GM19023 (cell line): ENCODE results near the gene LENEP.

ENCODE experiments used
- ATAC-seq: cut with Tn5 transposase; IDR thresholded peaks from one replicate; pipeline ENCODE4 v1.9.1; 2021; ENCODE audit warnings: mild to moderate bottlenecking, moderate library complexity; ENCODE audit not compliant: unreplicated experiment

Gene LENEP

DNA sequence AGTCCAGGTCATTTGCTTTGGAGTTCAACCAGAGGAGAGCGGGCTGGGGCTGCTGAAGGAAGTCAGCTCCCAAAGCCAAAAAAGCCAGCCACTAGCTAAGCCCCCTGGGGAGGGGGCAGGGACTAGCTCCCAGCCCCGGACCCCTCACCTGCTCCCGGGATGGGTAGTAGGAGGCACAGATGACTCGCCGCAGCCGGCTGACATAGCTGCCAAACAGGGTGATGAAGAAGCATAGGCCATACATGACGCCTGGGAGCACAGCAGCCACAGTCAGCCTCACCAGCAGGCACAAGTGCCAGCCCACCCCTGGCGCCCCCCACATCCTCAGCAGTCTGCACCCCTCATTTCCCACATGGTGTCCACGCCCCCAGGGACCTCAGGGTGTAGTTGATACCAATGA lies 32.8 kb downstream of the LENEP start:
- no peak for ATAC-seq

- ATAC-seq: no peak
These were observed 33.2 kb downstream of the LENEP start for GRCh38 chr1:155026588-155026987.

DNA sequence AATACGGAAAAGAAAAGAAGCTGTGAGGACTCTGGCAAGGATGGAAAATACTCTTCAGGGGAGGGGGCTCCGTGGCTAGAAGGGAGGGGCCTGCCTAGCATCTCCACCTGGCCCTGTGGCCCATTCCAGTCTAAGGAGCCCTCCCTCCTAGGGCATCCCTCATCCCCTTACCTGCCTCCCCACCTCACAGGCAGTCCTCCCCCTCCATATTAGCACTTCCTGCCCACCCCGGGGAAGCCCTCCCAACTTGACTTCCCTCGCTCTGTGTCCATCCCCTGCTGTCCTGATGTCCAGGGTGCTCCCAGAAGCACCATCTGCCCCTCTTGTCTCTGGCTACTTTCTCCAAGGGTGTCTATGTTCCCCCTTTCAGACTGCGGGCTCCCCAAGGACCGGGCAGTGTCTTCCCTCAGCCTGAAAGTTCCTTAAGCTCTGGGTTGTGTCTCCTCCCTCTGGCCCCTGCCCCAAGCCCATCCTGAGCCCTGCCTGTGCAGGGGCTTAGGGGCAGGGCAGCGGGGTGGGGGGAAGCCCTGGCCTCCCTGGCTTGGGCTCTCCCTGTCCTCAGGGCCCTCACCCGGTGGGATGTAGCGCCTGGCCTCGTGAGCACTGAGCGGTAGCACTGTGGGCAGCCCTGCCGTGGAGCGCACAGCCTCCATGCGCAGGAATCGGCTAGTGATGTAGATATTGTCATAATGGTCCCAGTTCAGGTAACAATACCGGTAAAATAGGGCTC lies 36.3 kb downstream of the LENEP start:
- ATAC-seq: no peak

- ATAC-seq: no peak
These were observed 36.9 kb downstream of the LENEP start for GRCh38 chr1:155030243-155030795.

GRCh38 chr1:155030899-155031298 lies 37.5 kb downstream of the LENEP start:
- no peak for ATAC-seq

GRCh38 chr1:155032886-155033285 lies 39.5 kb downstream of the LENEP start:
- no peak for ATAC-seq

- ATAC-seq: no peak
These were observed 40.1 kb downstream of the LENEP start, which contains the start of the genes DCST1 and DCST2 for GRCh38 chr1:155033524-155033923. DCST1 (plus strand) TSS chr1:155033824; CDS start chr1:155034037, 213 bp downstream. DCST2 (minus strand) TSS chr1:155033781; CDS start chr1:155033701, 80 bp downstream.

- ATAC-seq: no peak
These were observed 41.2 kb downstream of the LENEP start for GRCh38 chr1:155034318-155035208.

GRCh38 chr1:155035936-155036335 lies 42.5 kb downstream of the LENEP start:
- ATAC-seq: no peak

DNA sequence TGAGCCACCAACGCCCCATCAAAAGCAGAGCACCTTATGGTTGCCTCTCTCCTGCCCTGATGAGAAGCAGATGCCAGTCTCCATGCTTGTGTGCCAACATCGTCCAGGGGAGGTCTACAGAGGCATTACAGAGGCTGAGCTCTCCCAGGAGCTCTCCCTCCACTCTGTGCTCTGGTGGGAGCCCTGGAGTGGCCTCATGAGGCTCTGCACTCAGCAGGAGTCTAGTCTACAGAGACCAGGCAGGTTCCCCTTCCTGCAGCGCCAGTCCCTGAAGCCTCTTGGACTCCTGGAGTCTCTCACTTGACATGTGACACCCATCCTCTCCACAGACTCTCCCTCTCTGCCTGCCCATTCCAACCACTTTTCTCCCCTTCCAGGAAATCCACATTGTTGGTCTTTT lies 43.7 kb downstream of the LENEP start:
- no peak for ATAC-seq

GRCh38 chr1:155037851-155038441 lies 44.6 kb downstream of the LENEP start:
- ATAC-seq: no peak

DNA sequence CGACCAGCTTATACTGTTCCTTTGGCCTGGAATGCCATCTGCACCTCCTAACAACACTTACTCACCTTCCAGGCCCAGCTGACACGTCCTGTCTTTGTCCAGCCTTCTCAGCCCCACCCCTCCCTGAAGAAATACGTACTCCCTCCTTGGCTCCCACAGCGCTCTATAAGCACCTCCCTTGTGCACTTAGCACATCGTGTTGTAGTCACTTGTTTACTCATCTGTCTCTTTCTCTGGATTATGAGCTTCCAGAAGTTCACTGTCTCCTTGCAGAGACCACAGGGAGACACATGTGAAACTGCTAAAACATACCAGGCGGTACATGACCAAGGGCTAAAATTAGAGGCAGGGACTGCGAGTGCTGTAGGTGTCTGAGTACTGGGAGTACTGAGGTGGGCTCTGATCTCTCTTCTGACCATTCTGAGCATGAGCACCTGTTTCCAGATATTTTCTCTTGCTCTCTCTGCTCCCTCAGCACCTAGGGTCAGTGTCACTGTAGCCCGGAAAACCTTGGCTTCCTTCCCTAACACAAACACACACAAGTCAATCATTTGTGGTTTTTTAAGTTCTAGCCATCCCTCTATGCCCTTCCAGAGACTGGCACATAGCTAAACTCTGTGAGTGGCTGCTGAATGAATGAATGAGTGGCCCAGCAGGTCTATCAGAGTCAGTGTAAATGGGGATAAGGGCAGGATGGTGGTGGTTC lies 45.4 kb downstream of the LENEP start:
- ATAC-seq: no peak

DNA sequence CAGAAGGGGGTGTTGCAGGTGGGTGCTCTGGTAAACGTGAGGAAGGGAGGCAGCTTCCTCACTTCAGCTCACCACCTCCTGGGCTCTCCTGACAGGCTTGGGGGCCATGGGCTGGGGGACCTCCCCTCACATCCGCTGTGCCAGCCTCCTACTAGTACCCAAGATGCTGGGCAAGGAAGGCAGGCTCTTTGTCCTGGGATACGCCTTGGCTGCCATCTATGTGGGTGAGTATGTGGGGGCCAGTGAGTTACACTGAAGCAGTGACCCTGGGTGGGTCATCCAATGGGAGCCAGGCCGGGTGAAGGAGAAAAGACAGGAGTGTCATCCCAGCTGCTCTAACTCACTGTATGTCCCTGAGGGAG lies 45.9 kb downstream of the LENEP start:
- ATAC-seq: no peak

DNA sequence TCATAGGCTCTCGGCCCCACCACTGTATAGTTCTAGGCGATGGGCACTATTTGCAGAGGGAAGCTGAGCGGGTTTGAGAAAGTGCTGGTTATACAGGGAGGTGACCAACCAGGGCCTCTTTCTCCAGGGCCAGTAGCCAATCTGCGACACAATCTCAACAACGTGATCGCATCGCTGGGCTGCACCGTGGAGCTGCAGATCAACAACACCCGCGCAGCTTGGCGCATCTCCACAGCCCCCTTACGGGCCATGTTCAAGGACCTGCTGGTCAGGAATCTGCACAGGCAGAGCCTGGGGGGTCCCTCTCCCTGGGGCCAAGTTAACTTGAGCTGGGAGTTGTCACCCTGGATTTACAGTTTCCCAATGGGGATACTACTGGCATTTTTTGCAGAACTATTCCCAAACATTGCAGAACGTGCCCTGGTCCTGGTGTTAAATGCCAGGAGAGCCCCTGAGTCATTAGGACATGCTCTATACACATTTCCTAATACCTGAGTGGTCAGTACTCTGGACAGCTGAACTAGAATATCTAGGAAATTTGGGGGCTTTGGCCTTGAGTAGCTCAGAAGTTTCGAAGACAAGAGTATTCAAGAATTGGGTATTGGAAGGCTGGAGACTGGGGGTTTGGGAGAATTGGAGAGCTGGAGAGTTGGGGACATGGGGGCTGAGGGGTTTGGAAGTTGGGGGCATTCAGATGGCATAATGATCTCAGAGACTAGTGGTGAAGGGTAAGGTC lies 47.1 kb downstream of the LENEP start:
- ATAC-seq: no peak

DNA sequence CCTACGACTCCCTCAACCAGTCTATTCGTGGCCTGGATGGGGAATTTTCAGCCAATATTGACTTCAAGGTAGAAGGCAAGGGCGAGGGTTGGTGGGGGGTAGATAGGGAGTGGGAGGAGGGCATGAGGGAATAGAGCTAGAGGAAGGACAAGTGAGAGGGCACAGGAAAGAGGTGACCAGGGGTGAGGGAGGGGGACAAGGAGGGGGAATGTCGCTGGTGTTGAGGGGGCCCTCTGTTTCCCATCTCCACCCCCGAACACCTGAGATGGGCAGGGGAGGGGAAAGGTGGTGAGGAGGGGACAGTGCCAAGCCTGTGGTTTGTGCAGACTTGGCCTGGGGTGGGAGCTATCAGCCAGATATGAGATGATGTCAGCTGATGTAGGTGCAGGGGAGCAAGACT lies 49.4 kb downstream of the LENEP start:
- ATAC-seq: no peak

- ATAC-seq: no peak
These were observed 49.9 kb downstream of the LENEP start for GRCh38 chr1:155043301-155043702.

DNA sequence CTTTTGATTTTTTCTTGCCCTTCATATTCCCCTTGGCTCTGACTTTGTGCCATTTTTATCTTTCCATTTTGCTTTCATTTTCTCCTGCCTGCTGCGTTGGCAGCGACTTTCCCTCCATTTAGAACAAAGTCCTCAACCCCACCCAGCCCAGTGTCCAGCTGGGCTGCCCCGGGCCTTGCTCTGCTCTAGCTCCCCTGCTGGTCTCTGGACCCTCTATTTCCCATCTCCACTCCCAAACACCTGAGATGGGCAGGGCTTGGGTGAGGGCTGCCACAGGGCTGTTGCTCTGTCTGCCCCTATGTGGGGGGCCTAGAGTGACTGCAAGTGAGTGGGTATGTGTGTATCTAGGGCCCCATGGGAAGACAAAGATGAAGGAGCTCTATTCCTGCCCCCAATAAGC lies 50.4 kb downstream of the LENEP start:
- no peak for ATAC-seq
